NCI-H2196 treated with DMSO at 0.1 percent for 48 hours (cell line): ENCODE measurements around the gene UVSSA.

Source experiments
- DNase-seq: peaks from one replicate; lab custom pipeline; 2025; ENCODE audit not compliant: unreplicated experiment; lab: John Stamatoyannopoulos, UW

UVSSA gene

DNA sequence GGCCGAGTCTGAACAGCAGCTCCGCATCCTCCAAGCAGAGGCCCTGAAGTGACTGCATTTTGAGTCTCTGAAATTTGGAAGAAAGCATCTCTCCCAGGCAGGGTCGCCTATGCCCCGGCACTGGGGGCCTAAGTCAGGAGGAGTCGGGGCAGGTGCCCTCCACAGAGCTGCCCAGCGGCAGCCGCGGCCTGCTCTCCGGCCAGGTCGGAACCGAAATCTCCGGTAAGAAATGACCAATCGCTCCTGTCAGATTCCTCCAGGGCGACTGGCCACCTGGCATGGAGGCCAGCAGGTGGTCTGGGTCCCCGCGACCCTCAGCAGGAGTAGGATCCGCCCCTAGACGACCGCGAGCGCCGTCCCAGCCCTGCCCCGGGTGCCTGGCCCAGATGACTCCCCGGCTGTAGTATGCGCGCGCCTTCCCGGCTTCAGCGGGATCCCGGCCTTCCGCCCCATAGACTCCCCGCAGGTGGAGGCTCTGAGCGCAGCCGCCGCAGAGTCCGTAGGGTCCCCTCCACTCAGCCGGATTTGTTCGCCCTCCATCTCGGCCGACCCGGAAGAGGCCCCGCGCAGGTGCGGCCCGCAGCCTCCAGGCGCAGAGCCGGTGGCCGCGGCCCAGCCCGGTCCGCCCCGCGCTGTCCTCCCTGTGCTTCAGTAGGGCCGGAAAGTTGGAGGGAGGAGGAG lies 57.7 kb downstream of the UVSSA start:
- no peak for DNase-seq

DNA sequence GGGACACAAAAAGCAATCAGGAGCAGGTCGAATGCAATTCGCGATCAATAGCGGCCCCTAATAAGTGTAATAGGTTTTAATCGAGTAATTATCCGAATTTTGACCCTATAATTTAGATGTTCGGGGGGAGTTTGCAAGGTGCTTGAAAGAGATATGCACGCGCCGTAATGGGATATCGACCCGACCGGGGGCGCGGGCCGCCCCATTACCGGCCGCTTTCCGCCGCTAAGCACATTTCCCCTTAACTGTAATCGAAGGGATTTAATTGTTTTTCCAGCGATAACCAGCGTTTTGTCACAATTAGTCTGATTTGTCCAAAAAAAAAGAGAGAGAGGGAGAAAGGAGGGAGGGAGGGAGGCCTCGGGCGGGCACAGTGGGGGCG lies 58.2 kb downstream of the UVSSA start:
- no peak for DNase-seq

DNA sequence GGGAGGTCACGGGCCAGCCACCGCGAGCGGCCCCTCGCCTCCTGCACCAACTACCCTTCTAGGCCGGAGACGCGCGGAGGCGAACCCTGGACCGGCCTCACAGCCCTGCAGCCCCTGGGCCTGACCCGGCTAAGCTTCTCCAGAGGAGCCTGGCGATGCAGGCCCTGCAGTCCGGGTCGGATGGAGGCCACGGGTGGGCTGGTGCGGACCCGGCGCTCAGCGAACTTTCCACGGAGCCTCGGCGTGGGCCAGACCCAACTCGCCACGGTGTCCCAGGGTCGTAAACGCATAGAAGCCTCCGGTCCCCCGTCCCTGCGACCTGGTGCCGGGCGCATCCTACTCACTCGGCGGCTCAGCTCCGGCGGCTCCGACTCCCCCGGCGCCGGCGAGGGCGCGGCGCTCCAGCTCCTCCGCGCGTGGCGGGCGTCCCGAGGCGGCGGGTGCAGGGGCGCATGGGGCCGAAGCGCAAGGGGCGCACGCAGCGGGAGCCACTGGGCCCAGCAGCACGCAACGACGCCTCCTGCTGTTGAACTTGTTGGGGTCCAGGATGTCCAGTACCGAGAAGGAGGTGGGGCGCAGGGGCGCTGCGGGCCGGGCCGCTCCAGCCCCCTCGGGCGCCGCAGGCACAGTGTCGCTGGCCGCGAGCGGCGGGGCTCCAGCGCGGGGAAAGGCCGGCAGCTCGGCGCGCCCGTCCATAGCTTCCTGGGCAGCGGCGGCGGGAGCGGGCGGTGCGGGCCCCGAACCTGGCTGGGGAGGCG lies 58.8 kb downstream of the UVSSA start:
- no peak for DNase-seq

DNA sequence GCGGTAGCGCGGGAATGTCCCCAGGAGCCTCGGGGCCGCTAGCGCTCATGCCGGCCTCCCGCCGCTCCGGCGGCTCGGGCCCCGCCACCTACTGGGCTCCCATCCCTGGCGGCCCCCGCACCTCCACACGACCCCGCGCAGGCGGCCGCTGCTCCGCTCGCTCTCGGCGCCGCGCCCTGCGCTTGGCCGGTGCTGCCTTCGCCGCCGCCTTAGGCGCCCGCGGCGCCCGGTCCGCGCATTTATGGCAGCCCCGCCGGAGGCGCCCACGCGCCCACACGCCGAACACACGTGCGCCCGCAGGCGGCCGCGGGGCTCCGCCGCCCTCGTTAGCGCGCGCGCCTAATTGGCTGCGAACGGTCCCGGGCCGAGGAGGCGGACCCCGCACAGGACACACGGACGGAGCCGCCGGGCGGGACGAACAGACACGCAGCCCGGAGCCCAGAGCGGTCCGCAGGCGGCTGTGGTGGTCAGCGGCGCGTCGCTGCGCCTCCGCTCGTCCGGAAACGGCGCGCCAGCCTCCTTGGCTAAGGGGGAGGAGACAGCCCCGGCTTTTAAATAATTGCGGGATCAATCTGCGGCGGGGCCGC lies 59.5 kb downstream of the UVSSA start, which contains the start of gene NKX1-1:
NKX1-1 (minus strand) TSS at position 49 of the 587 bp plus-strand sequence; CDS start at position 49, 0 bp downstream.
- no peak for DNase-seq

DNA sequence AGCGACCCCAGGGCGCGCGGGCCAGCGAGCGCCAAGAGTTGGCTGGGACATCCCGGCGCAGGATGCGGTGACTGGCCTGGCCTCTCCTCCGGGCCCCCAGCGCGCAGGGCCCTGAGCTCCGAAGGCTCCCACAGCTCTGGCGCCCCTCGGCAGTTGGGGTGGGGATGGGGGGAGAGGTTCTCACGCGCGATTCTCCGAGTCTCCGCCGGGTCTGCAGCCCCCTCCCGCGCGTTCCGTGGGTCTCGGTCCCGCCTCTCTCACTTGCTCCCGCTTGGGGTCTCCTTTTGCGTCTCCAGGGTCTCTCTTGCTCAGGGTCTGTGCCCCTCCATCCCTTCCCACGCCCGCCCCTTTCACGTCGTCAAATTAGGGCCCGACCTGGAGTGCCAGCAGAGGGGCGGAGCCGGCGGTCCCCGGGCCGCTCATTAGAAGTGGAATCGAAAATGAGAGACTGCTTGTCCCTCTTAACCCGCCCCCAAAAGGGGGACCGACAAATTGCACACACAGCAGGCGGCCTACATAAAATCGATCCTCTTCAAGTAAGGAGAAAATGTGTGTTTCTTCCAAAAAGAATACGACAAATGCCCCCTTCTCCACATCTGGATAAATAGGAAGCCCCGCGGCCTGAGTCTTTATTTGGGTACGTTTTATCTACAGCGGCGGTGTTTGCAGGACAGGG lies 60.1 kb downstream of the UVSSA start:
- no peak for DNase-seq

DNA sequence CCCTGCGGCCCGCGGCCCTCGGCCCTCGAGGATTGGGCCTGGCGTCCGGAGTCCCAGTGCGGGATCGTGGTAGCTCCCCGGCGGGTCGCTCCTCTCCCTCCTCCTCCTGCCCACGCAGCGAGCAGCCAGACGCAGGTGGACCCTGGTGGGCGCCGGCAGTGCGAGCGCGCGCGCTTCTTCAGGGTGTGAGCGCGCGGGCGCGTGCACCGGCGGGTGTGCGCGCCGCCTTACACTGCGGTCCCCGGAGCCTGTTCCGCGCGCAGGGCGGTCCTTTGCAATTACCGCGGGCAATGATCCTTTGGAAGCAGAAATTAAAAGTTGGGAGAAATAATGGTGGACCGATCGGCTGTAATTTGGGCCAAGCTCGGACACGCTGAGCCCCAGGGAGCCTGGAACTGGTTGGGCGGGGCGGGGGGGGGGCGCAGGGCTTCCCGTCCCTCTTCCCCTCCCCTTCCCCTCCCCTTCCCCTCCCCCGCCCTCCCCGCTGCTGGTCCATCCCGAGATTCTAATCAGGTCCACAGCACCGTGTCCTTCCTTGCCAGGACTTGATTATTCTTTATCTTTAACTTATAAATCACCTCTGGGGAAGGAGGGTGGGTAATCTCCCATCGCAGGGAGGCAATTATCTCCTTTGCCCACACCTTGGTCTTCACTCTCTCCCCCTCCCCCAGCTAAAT lies 60.8 kb downstream of the UVSSA start:
- no peak for DNase-seq

DNA sequence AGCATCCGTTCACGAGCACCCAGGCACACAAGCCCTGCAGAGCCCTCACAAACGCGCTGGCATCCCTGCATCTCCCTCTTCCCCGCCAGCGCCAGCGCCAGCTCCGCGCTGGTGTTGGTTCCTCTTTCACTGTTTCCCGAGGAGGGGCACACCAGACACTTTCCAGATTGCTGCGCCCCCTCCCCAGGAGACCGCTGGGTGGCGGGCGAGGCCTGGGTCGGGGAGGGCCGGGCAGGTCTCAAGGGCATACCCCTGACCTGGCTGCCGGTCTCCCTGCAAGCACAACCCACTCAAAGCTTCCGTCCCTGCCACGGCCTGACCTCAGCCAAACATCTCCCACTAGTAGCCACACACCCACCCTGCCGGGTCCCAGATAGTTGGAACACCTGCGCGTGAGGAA lies 61.4 kb downstream of the UVSSA start:
- DNase-seq = no peak

DNA sequence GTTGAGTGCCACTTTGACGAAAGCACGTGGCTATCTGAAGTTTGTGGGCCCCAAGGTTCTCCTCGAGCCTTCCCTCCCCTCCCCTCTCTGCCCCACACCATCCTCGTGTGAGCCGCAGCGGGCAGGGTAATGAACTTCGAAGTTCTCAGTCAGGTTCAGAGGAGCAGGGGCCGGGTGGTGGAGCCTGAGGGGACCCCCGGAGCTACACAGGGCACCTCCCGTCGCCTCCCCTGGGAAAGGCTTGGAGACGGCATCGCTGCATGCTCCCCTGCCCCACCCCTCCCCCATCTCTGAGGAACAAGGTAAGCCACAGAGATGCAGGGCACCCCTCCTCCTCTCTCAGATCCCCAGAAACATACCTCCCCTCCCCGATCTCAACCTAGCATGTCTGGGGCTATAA lies 62.1 kb downstream of the UVSSA start:
- no peak for DNase-seq

DNA sequence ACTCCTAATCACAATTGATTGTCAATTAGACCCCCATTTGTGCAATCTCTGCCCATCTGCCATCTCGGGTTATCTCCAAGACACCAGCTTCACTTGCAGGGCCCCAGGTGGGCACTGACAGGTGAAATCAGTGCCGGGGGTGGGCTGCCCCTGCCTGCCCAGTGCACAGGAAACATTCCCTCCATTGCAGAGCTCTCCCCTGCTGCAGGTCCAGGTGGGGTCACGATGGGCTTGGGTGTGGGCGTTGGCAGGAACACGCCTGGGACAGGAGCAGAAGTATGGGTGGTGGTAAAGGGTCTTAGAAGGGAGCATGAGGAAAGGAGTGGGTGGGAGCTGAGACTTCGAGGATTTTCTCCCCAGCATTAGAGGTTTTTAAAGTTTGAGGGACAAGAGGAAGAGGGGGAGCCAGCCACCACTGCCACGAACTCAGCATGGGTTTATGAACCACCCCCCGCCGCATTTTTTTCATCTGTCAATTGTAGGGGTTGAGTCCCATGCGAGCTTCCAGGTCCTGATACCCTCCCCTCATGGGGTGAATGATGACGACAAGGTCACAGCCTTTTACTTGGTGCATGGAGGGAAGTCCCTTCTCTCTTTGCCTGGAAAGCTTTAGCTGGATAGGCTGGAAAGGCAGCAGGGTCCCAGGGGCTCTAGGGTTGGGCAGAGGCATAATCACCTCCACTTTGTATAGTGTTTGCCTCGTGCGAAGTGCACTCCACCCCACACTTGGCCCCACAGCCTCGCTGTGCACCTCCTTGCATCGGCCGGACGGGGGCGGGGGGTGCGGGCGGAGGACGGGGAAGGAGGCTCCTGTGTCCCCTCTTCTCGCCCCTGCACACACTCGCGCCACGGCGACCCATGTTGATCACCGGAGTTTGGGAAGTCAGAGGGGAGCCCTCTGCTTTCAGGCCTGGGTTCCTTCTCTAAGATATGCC lies 62.8 kb downstream of the UVSSA start:
- no peak for DNase-seq

DNA sequence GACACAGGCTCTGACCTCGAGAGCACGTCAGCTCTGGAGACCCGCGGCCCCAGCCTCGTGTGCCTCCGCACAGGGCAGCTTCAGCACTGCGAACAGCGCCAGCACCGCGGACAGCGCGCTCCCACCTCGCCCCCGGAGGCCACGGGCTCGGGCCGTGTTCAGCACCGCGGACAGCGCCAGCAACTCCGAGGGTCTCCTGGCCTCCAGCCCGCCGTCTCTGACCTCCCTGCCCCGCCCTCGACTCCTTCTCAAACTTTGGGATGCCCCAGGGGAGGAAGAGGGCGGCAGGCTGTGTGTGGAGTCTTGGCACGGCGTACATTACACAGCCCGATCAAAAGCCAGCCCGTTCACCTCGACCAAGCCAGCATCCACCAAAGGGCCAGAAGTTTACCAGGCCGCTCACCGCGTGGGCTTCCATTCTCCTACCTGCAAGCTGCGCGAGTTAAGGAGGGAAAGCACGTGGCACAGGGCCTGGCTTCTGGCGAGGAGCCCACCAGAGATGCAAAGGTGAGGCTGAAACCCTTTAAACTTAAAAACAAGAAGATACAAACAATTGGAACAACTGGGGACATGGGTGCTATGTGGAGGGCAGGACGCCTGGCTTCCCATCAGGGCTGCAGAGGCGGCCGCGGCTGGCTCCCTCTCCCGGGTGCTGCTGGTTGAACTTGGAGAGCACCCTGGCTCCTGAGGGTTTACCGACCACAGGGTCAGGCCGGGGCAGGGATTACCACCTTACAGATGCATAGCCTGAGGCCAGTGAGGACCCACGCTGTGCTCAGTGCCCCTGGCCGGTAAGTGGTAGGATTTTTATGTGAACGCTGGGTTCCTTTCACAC lies 63.7 kb downstream of the UVSSA start:
- no peak for DNase-seq

DNA sequence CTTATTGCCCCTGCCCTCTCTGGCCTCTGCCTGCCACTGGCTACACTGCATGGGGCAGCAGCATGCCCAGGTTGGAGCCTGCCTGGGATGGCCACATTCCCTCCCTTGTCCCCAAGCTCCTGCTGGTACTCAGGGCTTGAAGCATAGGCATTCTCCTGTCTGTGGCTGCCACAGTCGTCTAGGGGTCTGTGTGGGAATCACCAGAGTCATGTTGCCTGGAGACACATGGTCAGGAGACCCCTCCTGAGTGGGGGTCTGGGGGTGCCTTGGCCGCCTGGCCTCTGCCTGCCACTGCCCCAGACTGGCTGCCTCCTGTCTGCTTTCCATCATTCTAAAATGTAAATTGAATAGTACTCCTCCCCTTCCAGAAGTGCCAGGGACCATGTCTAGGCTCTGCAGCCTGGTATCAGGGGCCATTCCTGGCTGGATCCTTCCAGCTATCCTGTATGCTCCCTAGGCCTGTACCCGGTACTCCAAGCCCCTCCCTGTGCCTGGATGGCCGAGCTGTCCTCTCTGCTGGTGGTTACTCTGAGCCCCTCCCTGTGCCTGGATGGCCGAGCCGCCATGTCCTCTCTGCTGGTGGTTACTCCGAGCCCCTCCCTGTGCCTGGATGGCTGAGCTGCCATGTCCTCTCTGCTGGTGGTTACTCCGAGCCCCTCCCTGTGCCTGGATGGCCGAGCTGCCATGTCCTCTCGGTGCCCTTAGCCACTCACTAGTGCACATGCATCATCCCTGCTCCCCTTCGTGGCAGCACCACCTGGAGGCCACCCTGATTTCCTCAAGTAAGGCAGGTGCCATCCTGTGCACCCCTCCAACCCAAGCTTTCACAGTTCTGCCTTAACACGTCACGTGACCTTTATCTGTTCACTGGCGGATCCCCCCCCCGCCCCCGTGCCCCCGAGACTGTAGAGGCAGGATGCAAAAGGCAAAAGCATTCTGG lies 64.7 kb downstream of the UVSSA start:
- no peak for DNase-seq

DNA sequence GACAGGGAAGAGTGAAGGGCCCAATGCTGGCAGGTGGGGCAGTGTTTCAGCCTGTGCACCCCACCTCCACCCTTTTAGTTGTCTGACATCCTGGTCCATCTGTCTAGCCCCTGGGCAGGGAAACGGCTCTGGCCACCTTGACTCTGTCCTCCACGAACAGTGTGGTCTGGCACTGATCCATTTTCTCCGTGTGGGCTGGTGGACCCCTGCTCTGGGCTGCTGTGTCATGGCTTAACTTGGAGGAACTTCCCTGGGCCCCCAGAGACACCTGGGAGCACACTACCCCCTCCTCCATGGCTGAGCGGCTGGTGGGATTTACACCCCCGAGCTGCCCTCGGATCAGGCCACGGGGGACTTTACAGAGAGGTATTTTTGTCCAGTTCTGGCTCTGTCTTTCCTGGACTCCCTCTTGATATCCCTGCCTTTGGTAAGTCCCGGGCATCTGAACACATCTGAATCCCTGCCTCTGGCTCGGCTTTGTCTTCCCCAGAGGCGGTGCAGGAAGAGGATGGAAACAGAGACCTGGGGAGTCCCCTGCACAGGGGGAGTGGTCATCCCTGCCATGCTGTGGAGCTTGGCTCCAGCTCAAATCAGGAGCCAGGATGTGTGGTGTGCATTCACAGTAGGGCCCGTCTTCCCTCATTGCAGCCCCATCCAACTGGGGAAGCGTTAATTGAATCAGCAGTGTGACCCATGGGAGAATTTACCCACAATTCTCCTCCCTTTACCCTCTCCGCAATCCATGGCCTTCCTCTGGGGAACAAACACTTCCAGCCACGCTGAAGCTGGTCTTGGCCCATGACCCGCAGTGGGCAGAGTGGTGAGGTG lies 65.6 kb downstream of the UVSSA start:
- DNase-seq = no peak

DNA sequence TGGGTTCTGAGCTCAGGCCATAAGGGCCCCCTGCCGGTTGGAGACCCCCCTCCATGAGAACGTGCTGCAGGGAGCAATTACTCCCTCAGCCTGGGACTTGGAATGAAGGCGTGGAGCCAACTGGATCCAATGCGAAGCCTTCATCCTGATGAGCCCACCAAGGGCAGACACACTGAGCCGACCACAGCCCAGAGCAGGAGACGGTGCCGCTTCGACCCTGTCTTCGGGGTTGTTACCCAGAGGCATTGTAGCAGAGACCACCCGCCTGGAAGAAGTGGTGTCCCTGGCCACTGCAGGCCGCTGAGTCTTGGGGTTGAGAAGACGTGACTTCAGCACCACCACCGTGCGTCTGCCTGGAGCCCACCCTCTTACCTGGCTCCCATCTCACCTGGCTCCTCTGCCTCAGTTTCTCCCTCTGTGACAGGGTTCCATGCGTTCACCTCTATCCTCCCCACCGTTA lies 66.2 kb downstream of the UVSSA start:
- no peak for DNase-seq

DNA sequence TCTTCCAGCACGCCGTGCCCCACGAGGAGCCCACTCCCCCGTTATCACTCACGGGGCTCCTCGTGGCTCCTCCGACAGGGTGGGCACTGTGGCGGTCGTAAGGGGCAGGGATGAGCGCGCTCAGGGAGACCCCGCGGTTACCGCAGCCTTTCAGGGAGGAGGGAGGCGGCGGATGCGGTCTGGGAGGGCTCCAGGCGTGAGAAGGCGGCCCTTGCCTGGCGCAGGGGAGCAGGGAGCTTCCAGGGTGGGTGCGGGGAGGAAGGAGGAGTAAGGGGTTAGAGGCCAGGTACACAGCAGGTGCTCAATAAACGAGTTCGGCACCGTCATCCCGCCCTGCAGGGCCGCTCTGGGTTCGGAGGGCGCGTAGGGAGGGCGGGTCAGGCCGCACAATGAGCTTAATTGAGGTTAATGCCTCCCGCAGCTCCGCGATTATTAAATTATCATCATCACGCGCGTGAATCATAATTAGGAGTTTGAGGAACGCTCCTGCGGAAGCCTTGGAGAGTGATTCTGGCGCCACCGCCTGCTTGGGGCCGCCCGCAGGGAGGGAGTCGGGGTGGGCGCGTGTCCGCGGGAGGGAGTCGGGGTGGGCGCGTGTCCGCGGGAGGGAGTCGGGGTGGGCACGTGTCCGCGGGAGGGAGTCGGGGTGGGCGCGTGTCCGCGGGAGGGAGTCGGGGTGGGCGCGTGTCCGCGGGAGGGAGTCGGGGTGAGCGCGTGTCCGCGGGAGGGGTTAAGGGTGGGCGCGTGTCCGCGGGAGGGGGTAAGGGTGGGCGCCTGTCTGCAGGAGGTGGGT lies 66.9 kb downstream of the UVSSA start:
- DNase-seq = no peak

DNA sequence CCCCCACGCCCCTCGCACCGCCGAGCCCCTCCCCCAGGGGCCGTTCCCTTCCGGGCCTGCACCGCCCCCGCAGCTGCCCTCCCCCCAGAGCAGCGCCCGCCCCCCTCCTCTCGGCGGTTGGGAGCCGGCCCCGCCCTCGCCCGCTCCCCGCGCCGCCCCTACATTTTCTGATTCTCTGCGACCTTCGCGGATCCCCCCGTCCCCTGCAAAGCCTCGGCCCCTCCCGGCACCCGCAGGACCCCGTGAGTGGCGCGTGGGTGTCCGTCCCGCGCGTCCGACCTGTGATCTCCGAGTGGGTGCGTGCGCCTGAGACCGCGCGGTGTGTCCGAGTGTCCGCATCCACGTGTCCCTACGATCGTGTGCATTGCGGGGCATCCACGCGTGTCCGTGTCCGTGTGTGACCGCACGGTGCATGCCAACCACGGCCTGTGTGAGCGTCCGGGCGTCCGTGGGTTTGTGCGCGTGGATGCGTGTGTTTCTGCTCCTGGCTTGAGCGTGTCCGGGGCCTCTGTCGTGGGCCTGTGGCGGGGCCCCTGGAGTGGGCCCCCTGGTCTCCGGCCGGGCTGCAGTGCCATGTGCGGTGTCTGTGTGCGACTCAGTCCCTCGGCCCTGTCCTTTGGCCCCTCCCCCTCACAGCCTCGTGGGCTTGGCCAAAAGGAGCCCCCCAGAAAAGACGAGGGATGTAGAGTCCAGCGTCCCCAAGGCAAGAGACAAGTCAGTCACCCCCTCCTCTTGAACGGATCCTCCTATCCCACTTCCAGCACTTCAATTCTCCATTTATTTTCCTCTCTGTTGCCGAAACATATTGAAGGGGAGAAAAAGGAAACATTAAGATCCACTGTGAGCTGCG lies 68.0 kb downstream of the UVSSA start:
- no peak for DNase-seq

DNA sequence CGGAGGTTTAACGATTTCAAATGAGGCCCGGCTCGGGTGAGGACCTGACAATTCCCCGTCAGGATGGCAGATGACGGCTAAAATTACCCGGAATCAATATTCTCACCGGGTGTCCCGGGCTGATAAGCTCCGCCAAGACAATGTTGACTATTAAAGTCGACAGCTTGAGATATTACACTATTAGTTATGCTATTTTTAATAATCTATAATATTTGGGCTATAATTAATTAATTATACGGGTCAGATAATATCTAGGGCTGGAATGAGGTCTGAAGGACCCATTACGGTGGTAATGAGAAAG lies 68.6 kb downstream of the UVSSA start:
- no peak for DNase-seq
